T-helper 2 cell treated with Interferon-gamma antibody and Interleukin-4, amounts not matched to agents 5 μg/mL and 100 μg/mL, for 36 hours (primary cell): Measurements from ENCODE around the gene CASK.
"Not testable (repeated sequence)": the region's sequence is repeated elsewhere in the genome, so short reads cannot be mapped to it uniquely, and the experiment has no call there.

Experiments
- DNase-seq: peaks from one replicate; pipeline ENCODE4 v3.0.0; 2021; ENCODE audit warnings: low spot score
- H3K27ac Mint-ChIP-seq: one replicate; pipeline ENCODE4 v1.8.0; 2021; ENCODE audit warnings: mild to moderate bottlenecking, mixed read lengths
- H3K27me3 Mint-ChIP-seq: one replicate; pipeline ENCODE4 v1.8.0; 2021; ENCODE audit warnings: low read depth, mixed read lengths
- H3K36me3 Mint-ChIP-seq: one replicate; pipeline ENCODE4 v1.8.0; 2021; ENCODE audit warnings: low read depth, mixed read lengths
- H3K4me1 Mint-ChIP-seq: one replicate; pipeline ENCODE4 v1.8.0; 2021; ENCODE audit warnings: low read depth, mixed read lengths
- H3K4me3 Mint-ChIP-seq: one replicate; pipeline ENCODE4 v1.8.0; 2022; ENCODE audit warnings: mild to moderate bottlenecking, moderate library complexity, mixed read lengths
- H3K9me3 Mint-ChIP-seq: one replicate; pipeline ENCODE4 v1.8.0; 2021; ENCODE audit warnings: mixed read lengths

The CASK gene

DNA sequence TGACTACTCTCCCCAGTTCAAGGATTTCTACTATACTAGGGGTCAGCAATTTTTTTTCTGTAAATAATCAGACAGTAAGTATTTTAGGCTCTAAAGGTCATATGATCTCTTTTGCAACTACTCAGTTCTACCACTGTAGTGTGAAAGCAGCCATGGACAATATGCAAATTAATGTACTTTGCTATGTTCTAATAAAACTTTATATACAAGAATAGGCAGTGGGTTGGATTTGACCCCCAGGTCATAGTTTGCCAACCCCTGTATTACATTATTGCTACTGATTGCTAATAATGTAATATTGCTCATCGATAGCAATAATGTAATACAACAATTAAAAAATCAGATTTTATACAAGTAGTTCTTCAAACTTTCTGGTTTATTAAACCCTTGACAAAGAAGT is 293.8 kb downstream of the CASK start:
- no peak for DNase-seq
- no peaks in the 10 kb centered on the region for H3K9me3 Mint-ChIP-seq
- no peaks in the 10 kb centered on the region for H3K27me3 Mint-ChIP-seq
- no peaks in the 10 kb centered on the region for H3K4me1 Mint-ChIP-seq
- H3K27ac Mint-ChIP-seq, result no peak overlapping the region
- no peak overlapping the region for H3K4me3 Mint-ChIP-seq
- peaks cover 10% of the 10 kb centered on the region for H3K36me3 Mint-ChIP-seq

GRCh38 chrX:41621222-41621723 is 302.1 kb downstream of the CASK start:
- Mint-ChIP-seq H3K9me3 (no peaks in the 10 kb centered on the region), H3K4me3 (no peak overlapping the region), H3K27ac (no peak overlapping the region), H3K27me3 (no peaks in the 10 kb centered on the region), H3K4me1 (peaks cover 3% of the 10 kb centered on the region), H3K36me3 (peaks cover 16% of the 10 kb centered on the region)
- DNase-seq, result no peak

- Mint-ChIP-seq H3K9me3 (no peaks in the 10 kb centered on the region), H3K36me3 (peaks cover 4% of the 10 kb centered on the region), H3K27ac (no peak overlapping the region), H3K27me3 (no peaks in the 10 kb centered on the region), H3K4me3 (no peak overlapping the region), H3K4me1 (peaks cover 3% of the 10 kb centered on the region)
- no peak for DNase-seq
Observed at GRCh38 chrX:41619221-41619620, 304.1 kb downstream of the CASK start.

- no peak for DNase-seq
- Mint-ChIP-seq H3K27me3 (no peaks in the 10 kb centered on the region), H3K4me3 (no peak overlapping the region), H3K9me3 (no peaks in the 10 kb centered on the region), H3K36me3 (peaks cover 2% of the 10 kb centered on the region), H3K4me1 (peaks cover 3% of the 10 kb centered on the region), H3K27ac (no peak overlapping the region)
Observed at GRCh38 chrX:41616935-41617334, 306.4 kb downstream of the CASK start.

DNA sequence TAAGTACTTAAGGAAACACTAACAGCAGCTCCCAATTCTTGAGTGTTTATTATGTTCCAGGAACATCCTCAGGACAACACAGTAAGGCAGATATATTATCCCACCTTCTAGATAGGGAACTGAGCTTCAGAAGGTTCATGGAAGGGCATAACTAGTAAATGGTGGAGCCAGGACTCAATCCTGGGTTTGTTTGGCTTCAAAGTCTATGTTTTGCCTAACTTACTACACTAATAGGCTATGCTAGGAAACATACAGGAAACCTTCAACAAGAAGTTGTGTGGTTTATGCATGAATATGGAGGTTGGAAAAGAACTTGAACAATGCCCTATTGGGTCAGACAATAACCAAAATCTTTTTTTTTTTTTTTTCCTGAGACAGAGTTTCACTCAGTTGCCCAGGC is 307.1 kb downstream of the CASK start:
- Mint-ChIP-seq H3K4me1 (peaks cover 3% of the 10 kb centered on the region), H3K27ac (no peak overlapping the region), H3K4me3 (no peak overlapping the region), H3K9me3 (no peaks in the 10 kb centered on the region), H3K27me3 (no peaks in the 10 kb centered on the region), H3K36me3 (peaks cover 2% of the 10 kb centered on the region)
- DNase-seq, result no peak

GRCh38 chrX:41608244-41608643 is 315.1 kb downstream of the CASK start:
- H3K4me1 Mint-ChIP-seq, result no peaks in the 10 kb centered on the region
- DNase-seq, result no peak
- no peaks in the 10 kb centered on the region for H3K9me3 Mint-ChIP-seq
- no peak overlapping the region for H3K4me3 Mint-ChIP-seq
- H3K36me3 Mint-ChIP-seq, result peaks cover 12% of the 10 kb centered on the region
- H3K27ac Mint-ChIP-seq, result no peak overlapping the region
- H3K27me3 Mint-ChIP-seq, result no peaks in the 10 kb centered on the region

DNA sequence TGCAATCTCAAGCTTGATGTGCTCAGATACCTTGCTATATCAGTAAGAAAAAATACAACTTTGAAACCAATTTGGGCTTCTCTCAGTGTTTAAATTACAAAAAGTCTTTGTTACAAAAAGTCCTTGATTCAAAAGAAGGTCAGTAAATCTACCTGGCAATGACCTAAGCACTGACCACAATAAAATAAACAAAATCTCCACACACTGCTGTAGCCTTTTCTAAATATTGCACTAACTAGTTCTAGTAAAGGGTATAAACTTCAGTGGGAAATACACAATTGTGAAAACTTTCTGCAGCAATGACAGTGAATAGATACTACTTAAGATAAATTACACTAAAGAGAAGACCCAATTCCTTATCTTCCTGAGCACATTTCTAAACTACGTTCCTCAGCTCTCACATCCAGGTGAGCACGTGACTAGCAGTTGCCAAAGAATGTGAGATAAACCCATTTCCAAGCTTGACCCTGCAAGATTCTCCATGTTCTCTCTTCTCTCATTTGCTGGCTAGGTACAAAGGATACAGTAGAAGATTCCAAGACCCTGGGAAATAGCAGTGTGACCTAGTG is 316.0 kb downstream of the CASK start:
- Mint-ChIP-seq H3K27ac (no peak overlapping the region), H3K4me1 (no peaks in the 10 kb centered on the region), H3K27me3 (no peaks in the 10 kb centered on the region), H3K9me3 (no peaks in the 10 kb centered on the region), H3K36me3 (peaks cover 12% of the 10 kb centered on the region), H3K4me3 (no peak overlapping the region)
- no peak for DNase-seq

DNA sequence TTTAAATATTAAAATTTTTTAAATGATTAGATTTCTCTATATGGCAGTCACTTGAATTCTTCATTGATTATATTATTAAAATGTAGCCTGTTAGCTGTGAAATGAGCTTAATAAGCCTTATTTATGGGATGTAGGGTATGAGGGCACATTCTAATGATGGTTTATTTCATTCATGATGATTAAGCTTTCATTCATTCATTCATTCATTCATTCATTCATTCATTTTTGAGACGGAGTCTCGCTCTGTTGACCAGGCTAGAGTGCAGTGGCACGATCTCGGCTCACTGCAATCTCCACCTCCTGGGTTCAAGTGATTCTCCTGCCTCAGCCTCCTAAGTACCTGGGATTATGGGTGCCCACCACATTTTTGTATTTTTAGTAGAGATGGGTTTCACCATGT is 317.3 kb downstream of the CASK start:
- not testable (repeated sequence) for H3K27ac Mint-ChIP-seq, H3K4me1 Mint-ChIP-seq, H3K9me3 Mint-ChIP-seq, H3K27me3 Mint-ChIP-seq, DNase-seq, H3K4me3 Mint-ChIP-seq
- H3K36me3 Mint-ChIP-seq, result peaks cover 12% of the 10 kb centered on the region

DNA sequence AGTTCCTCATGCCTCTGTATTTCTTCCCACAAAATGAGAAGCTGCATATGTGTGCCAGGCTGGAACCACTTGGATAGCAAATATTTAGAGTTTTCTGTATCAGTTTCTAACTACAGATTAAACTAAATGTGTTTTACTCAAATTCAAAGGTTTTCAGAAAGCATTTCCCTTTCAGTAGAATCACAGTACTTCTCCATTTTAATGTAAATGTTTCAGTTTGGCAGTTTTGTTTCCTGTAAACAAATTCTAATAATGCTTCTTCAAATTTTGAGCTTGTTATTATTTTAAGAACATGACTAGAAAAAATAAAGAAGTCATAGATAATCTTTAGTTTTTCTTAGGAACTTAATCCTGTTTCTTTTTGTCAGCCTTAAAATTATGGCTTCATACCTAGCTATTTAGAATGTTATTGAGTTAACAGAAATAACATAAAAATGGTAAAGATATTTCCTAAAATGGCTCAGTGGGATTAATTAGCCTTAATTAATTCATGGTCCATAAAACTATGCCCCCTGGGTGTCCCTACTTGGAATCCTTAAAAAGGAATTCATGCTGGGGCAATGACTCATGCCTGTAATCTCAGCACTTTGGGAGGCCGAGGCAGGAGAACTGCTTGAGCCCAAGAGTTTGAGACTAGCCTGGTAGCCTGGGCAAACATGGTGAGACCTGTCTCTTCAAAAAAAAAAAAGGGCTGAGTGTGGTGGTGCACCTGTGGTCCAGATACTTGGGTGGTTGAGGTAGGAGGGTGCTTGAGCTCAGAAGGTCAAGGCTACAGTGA is 318.4 kb downstream of the CASK start:
- Mint-ChIP-seq H3K9me3 (no peaks in the 10 kb centered on the region), H3K36me3 (peaks cover 8% of the 10 kb centered on the region), H3K27me3 (no peaks in the 10 kb centered on the region), H3K4me3 (no peak overlapping the region), H3K4me1 (no peaks in the 10 kb centered on the region), H3K27ac (no peak overlapping the region)
- no peak for DNase-seq

GRCh38 chrX:41604177-41604576 is 319.2 kb downstream of the CASK start:
- peaks cover 4% of the 10 kb centered on the region for H3K36me3 Mint-ChIP-seq
- no peaks in the 10 kb centered on the region for H3K27me3 Mint-ChIP-seq
- H3K9me3 Mint-ChIP-seq, result no peaks in the 10 kb centered on the region
- no peak overlapping the region for H3K4me3 Mint-ChIP-seq
- DNase-seq, result no peak
- H3K27ac Mint-ChIP-seq, result no peak overlapping the region
- H3K4me1 Mint-ChIP-seq, result no peaks in the 10 kb centered on the region

DNA sequence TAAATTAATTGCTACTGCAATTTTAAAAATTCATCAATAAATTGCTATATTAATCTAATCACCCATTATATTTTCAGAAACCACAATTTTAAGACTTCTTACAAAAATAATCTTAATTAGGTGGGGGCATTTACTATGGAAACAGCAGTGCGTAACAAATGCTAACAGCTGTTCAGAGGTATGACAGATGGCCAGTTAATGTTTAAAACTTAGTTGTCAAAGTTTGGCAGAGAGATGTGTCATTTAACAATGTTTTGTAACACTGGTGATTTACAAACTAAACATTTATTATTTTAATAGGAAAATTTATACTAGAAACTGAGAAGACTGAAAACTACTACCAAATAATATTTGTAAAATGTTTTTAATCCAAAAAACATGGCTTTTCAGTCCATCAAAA is 319.8 kb downstream of the CASK start:
- Mint-ChIP-seq H3K4me1 (no peaks in the 10 kb centered on the region), H3K9me3 (no peaks in the 10 kb centered on the region), H3K27ac (no peak overlapping the region), H3K36me3 (peaks cover 4% of the 10 kb centered on the region), H3K4me3 (no peak overlapping the region), H3K27me3 (no peaks in the 10 kb centered on the region)
- DNase-seq, result no peak

DNA sequence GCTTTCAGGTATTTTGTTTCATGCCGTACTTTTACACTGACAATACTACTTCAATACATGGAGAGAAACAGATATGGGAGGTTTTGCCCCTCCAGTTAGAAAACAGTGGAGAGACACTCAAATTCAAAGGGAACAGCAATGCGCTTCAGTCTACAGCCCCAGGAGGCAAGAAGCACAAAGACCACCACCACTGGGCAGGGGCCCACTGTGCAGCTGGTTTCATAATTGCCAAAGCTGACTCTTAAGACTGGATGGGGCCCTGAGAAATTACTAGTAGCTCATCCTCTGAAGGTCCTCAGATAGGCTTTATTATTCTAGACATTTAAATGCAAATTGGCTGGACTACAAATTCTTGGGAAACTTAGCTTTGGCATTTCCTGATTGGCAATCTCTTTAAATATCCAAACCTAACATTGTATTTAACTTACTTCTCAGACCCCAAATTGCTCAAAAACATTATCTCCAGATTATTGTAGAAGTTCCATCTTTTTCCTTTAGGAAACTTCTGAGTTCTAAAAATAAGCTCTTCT is 320.5 kb downstream of the CASK start:
- no peak overlapping the region for H3K27ac Mint-ChIP-seq
- peaks cover 2% of the 10 kb centered on the region for H3K36me3 Mint-ChIP-seq
- H3K27me3 Mint-ChIP-seq, result no peaks in the 10 kb centered on the region
- H3K4me3 Mint-ChIP-seq, result no peak overlapping the region
- H3K9me3 Mint-ChIP-seq, result no peaks in the 10 kb centered on the region
- no peak for DNase-seq
- no peaks in the 10 kb centered on the region for H3K4me1 Mint-ChIP-seq

DNA sequence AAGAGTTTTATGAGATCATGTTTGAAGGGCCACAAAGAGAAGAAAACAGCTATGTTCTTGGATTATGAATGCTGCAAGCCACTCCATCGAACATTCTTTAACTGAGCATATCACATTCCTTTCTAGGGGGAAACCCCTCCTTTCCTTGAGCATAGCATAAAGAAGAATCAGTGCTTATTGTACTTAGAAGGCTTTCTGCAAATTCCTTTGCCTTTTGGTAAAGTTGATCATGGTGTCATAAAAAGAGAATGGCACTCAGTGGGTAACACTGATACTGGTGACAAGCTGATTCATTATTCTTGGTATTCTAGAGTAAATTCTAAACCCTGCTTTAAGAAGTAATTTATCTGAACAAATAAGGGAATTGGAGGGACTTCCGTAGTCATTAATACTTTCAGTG is 323.1 kb downstream of the CASK start:
- DNase-seq, result no peak
- no peaks in the 10 kb centered on the region for H3K27me3 Mint-ChIP-seq
- H3K4me1 Mint-ChIP-seq, result no peaks in the 10 kb centered on the region
- H3K36me3 Mint-ChIP-seq, result no peaks in the 10 kb centered on the region
- H3K9me3 Mint-ChIP-seq, result no peaks in the 10 kb centered on the region
- no peak overlapping the region for H3K4me3 Mint-ChIP-seq
- no peak overlapping the region for H3K27ac Mint-ChIP-seq

DNA sequence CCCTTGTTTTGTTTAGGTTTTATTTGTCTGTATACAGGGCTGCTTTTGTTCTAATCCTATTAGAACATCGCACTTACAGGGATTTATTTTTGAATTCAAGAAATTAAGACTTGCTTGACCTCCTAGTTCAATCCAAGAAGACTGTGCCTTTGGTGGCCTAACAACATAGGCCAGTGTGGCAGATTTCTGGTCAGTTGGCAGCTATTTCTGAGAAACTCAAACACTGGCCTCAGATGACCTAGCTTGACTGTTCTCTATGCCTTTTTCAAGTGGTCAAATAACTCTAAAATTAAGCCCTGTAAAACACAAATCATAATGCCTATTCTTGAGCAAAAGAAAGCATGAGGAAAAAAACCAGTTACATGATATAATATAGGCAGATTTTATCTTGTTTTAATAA is 323.8 kb downstream of the CASK start:
- Mint-ChIP-seq H3K27me3 (no peaks in the 10 kb centered on the region), H3K36me3 (no peaks in the 10 kb centered on the region), H3K27ac (no peak overlapping the region), H3K4me3 (no peak overlapping the region), H3K9me3 (no peaks in the 10 kb centered on the region), H3K4me1 (no peaks in the 10 kb centered on the region)
- no peak for DNase-seq
